DND-41 (cell line): ENCODE results near the gene PTGES2.

Source experiments
- ATAC-seq: fragments of 200-7000 bp; cut with Tn5 transposase; 3 replicates; pipeline ENCODE4 v1.9.1; 2021; ENCODE audit warnings: low read depth; ENCODE audit not compliant: insufficient read depth
- DNase-seq: peaks from one replicate; pipeline ENCODE4 v3.0.0-alpha.2; 2020
- H2AFZ ChIP-seq: 2 replicates; pipeline ENCODE4 v1.6.0; 2012; ENCODE audit warnings: low read depth, low read length
- H3K27ac ChIP-seq: 2 replicates; pipeline ENCODE4 v1.5.1; 2012; ENCODE audit warnings: low read length, inconsistent platforms
- H3K27me3 ChIP-seq: fragments of 200-600 bp; sonication (generic); 2 replicates; pipeline ENCODE4 v1.6.0; 2012; ENCODE audit warnings: low read length, mild to moderate bottlenecking, inconsistent platforms; ENCODE audit not compliant: insufficient read depth, poor library complexity
- H3K36me3 ChIP-seq: 2 replicates; pipeline ENCODE4 v1.5.1; 2012; ENCODE audit warnings: low read length, inconsistent platforms; ENCODE audit not compliant: insufficient read depth
- H3K4me1 ChIP-seq: 2 replicates; pipeline ENCODE4 v1.5.1; 2012; ENCODE audit warnings: mild to moderate bottlenecking, low read length; ENCODE audit not compliant: insufficient read depth
- H3K4me2 ChIP-seq: 2 replicates; pipeline ENCODE4 v1.6.0; 2012; ENCODE audit warnings: mild to moderate bottlenecking, moderate library complexity, low read length, inconsistent platforms; ENCODE audit not compliant: insufficient read depth
- H3K4me3 ChIP-seq, 2 experiments: fragments of 200-600 bp in 1 of 2; shearing (Covaris generic) in 1 of 2; 2 replicates each; pipeline ENCODE4 v1.5.1; 2012 to 2016; ENCODE audit warnings: inconsistent platforms in 2 of 2, low read length in 2 of 2, mild to moderate bottlenecking in 2 of 2, low read depth in 1 of 2, moderate library complexity in 1 of 2
- H3K79me2 ChIP-seq: 2 replicates; pipeline ENCODE4 v1.6.0; 2012; ENCODE audit warnings: low read length, inconsistent platforms; ENCODE audit not compliant: insufficient read depth
- H3K9ac ChIP-seq: 2 replicates; pipeline ENCODE4 v1.6.0; 2012; ENCODE audit warnings: low read depth, mild to moderate bottlenecking, inconsistent platforms, low read length, moderate library complexity
- H3K9me3 ChIP-seq: 2 replicates; pipeline ENCODE4 v1.5.1; 2012; ENCODE audit warnings: low read length, moderate library complexity, mild to moderate bottlenecking, inconsistent platforms; ENCODE audit not compliant: insufficient read depth, severe bottlenecking
- H4K20me1 ChIP-seq: 2 replicates; pipeline ENCODE4 v1.6.0; 2012; ENCODE audit warnings: low read length; ENCODE audit not compliant: insufficient read depth
- EZH2 ChIP-seq: IDR thresholded peaks from 3 replicates; pipeline ENCODE4 v1.6.1; 2012; ENCODE audit warnings: borderline replicate concordance, low read depth, mild to moderate bottlenecking, moderate library complexity, low read length, inconsistent platforms; ENCODE audit not compliant: severe bottlenecking
- TF ChIP-seq, protein P1 (sequence below): IDR thresholded peaks from 2 replicates; pipeline ENCODE4 v1.5.1; 2012; ENCODE audit warnings: borderline replicate concordance, low read length, moderate library complexity, mild to moderate bottlenecking; ENCODE audit not compliant: poor library complexity, severe bottlenecking; ENCODE audit errors: extremely low read depth

Gene PTGES2

DNA sequence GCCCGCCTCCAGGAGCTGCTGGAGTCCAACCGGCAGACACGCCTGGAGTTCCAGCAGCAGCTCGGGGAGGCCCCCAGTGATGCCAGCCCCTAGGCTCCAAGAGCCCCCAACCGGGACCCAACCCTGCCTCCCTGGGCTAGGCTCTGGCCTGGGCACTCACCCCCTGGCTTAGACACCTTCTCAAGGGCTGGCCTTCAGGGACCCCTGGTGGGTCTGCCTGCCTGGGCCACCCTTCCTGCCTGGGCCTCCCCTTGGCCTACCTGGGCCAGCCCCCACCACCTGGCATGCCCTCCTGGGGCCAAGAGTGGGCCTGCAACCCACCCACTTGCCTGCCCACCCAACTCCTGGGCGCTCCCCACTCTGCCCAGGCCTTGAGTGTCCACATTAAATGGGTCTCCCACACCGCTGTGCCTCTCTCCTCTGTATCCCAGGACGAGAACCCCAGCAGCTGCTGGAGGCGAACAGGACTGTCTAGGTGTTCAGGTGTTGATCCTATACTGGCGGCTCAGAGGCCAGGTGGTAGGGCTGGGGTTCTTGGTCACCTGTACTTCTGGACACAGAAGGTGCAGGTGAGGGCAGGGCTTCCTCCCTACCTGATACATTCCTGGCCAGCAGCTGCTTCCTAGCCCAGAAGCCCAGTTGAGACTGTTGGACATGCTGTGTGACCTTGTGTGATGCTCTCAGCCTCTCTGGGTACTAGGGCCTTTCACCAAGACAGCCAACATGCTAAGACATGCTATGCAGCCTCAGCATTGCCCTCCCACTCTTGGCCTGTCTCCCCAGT lies 36.2 kb upstream of the PTGES2 start:
- H3K4me1 ChIP-seq, result peaks cover 25% of the 10 kb centered on the region
- H4K20me1 ChIP-seq, result peaks cover 17% of the 10 kb centered on the region; the same call in 1 of the 2 replicates
- no peak overlapping the region for H3K9ac ChIP-seq
- H3K4me2 ChIP-seq, result no peak overlapping the region
- ATAC-seq (no peak), DNase-seq (no peak)
- no peak overlapping the region for H3K27ac ChIP-seq
- no peaks in the 10 kb centered on the region for H3K9me3 ChIP-seq
- no peak overlapping the region for H3K4me3 ChIP-seq
- H3K27me3 ChIP-seq, result no peaks in the 10 kb centered on the region
- H2AFZ ChIP-seq, result no peak overlapping the region
- H3K79me2 ChIP-seq, result peaks cover 7% of the 10 kb centered on the region
- TF ChIP-seq, protein P1, sequence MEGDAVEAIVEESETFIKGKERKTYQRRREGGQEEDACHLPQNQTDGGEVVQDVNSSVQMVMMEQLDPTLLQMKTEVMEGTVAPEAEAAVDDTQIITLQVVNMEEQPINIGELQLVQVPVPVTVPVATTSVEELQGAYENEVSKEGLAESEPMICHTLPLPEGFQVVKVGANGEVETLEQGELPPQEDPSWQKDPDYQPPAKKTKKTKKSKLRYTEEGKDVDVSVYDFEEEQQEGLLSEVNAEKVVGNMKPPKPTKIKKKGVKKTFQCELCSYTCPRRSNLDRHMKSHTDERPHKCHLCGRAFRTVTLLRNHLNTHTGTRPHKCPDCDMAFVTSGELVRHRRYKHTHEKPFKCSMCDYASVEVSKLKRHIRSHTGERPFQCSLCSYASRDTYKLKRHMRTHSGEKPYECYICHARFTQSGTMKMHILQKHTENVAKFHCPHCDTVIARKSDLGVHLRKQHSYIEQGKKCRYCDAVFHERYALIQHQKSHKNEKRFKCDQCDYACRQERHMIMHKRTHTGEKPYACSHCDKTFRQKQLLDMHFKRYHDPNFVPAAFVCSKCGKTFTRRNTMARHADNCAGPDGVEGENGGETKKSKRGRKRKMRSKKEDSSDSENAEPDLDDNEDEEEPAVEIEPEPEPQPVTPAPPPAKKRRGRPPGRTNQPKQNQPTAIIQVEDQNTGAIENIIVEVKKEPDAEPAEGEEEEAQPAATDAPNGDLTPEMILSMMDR, result no peak
- TF ChIP-seq EZH2, result no peak
- peaks cover 58% of the 10 kb centered on the region for H3K36me3 ChIP-seq

DNA sequence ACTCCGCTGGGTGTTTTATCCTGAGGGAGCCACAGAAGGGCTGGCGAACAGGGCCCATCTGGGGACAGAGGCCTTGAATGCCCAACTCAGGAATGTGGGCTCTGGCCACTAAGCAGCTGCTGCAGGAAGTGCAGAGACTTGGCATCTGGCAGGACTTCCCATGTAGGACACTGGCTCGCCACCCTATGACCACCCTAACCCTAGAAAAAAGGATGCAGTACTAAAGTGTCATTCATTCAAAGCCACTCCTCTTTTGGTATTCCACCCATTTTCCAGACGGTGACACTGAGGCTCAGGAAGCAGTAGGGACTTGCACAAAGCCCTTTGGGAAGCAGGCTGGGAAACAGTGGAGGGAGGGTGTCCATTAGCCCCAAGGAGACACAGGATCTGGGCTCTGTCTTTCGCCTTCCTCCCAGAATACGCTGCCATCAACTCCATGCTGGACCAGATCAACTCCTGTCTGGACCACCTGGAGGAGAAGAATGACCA lies 35.5 kb upstream of the PTGES2 start:
- H3K4me2 ChIP-seq, result no peak overlapping the region
- peaks cover 25% of the 10 kb centered on the region for H3K4me1 ChIP-seq
- no peak overlapping the region for H2AFZ ChIP-seq
- H3K9me3 ChIP-seq, result no peaks in the 10 kb centered on the region
- H3K36me3 ChIP-seq, result peaks cover 53% of the 10 kb centered on the region
- H3K4me3 ChIP-seq, result no peak overlapping the region
- DNase-seq (no peak), ATAC-seq (no peak)
- peaks cover 17% of the 10 kb centered on the region; the same call in 1 of the 2 replicates for H4K20me1 ChIP-seq
- H3K27ac ChIP-seq, result no peak overlapping the region
- H3K9ac ChIP-seq, result no peak overlapping the region
- no peaks in the 10 kb centered on the region for H3K27me3 ChIP-seq
- H3K79me2 ChIP-seq, result peaks cover 7% of the 10 kb centered on the region
- TF ChIP-seq, protein P1, result no peak
- no peak for TF ChIP-seq EZH2

DNA sequence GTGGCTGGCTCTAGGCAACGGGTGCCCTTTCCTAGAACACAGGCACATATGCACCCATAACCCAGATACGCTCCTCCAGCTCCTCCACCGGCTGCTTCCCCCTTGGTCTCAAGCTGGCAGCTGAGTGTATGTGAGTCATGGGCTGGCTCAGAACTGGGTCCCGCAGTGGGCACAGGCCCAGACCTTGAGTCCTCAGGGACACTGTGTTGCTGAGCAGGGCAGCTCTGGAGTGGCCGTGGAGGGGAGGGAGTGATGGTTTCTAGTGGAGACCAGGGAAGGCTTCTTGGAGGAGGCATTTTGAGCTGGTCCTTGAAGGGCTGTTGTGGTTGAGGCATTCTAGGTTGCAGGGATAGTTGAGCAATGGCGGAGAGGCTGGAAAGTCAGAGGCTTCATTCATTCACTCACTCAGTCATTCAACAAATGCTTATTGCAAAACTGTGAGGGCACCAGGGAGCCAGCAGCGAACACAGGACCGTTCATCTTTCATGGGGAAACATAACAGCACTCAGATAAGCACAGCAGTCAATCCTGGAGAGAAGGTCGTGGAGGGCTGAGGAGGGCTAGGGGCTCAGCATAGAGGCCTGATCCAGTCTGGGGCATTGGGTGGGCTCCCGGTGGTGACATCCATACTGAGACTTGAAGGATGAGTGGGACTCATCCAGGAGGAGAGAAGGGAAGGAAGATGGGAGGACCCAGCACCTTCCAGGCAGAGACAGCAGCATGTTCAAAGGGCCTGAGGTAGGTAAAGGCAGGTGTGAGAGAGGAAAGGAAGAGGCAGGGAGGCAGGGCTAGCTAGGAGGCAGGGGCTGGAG lies 34.9 kb upstream of the PTGES2 start:
- Histone ChIP-seq H3K9me3 (no peaks in the 10 kb centered on the region), H4K20me1 (peaks cover 17% of the 10 kb centered on the region; the same call in 1 of the 2 replicates), H3K4me2 (peak overlapping the region; percentile 84; the same call in 1 of the 2 replicates), H3K4me1 (peaks cover 25% of the 10 kb centered on the region), H3K4me3 (no peak overlapping the region), H3K27me3 (no peaks in the 10 kb centered on the region), H3K9ac (no peak overlapping the region), H3K36me3 (peaks cover 47% of the 10 kb centered on the region), H3K27ac (no peak overlapping the region), H3K79me2 (peaks cover 7% of the 10 kb centered on the region), H2AFZ (no peak overlapping the region)
- no peak for DNase-seq
- ATAC-seq, result no peak
- TF ChIP-seq, protein P1, result no peak
- no peak for TF ChIP-seq EZH2
